H9 (cell line): ENCODE measurements around the gene HNRNPH1. TPM values are rescaled to one million over a fixed set of nuclear protein-coding genes. Genes with fewer than 3 reads are reported as not detected.
A peak's percentile ranks its signal among the peaks of the same experiment; 100 is the strongest.

Source experiments
- DNase-seq: peaks from one replicate; pipeline ENCODE4 v3.0.0-alpha.2; 2017
- H2AFZ ChIP-seq: one replicate; pipeline ENCODE4 v1.6.1; 2013; ENCODE audit warnings: mild to moderate bottlenecking, low read length, control low read depth, moderate library complexity
- H2AK5ac ChIP-seq: 2 replicates; pipeline ENCODE4 v1.6.1; 2013; ENCODE audit warnings: low read length, control low read depth, mixed read lengths; ENCODE audit not compliant: insufficient read length
- H2BK120ac ChIP-seq: one replicate; pipeline ENCODE4 v1.6.1; 2013; ENCODE audit warnings: low read depth, mild to moderate bottlenecking, low read length, control low read depth, inconsistent platforms; ENCODE audit not compliant: poor library complexity, severe bottlenecking
- H2BK12ac ChIP-seq: 2 replicates; pipeline ENCODE4 v1.6.1; 2013; ENCODE audit warnings: low read length, control low read depth, mixed read lengths, low read depth; ENCODE audit not compliant: insufficient read length
- H2BK15ac ChIP-seq: 2 replicates; pipeline ENCODE4 v1.6.1; 2013; ENCODE audit warnings: low read depth, low read length, control low read depth
- H2BK20ac ChIP-seq: one replicate; pipeline ENCODE4 v1.6.1; 2013; ENCODE audit warnings: low read depth, mild to moderate bottlenecking, low read length, control low read depth, inconsistent platforms; ENCODE audit not compliant: poor library complexity, severe bottlenecking
- H2BK5ac ChIP-seq: 2 replicates; pipeline ENCODE4 v1.6.1; 2013; ENCODE audit warnings: low read length, control low read depth, mixed read lengths; ENCODE audit not compliant: insufficient read length
- H3K14ac ChIP-seq: 2 replicates; pipeline ENCODE4 v1.6.1; 2013; ENCODE audit warnings: low read length, control low read depth; ENCODE audit not compliant: insufficient read depth
- H3K18ac ChIP-seq: 2 replicates; pipeline ENCODE4 v1.6.1; 2013; ENCODE audit warnings: low read depth, mild to moderate bottlenecking, mixed read lengths, low read length, control low read depth; ENCODE audit not compliant: insufficient read length
- H3K23ac ChIP-seq: 2 replicates; pipeline ENCODE4 v1.6.1; 2013; ENCODE audit warnings: low read length, control low read depth, mixed read lengths, low read depth; ENCODE audit not compliant: insufficient read length
- H3K23me2 ChIP-seq: 2 replicates; pipeline ENCODE4 v1.6.1; 2013; ENCODE audit warnings: low read depth, mild to moderate bottlenecking, mixed read lengths, low read length, control low read depth; ENCODE audit not compliant: insufficient read length, poor library complexity, severe bottlenecking
- H3K27ac ChIP-seq: 2 replicates; pipeline ENCODE4 v1.5.1; 2013; ENCODE audit warnings: low read length, control low read depth, mixed read lengths, low read depth; ENCODE audit not compliant: insufficient read length
- H3K27me3 ChIP-seq: 2 replicates; pipeline ENCODE4 v1.6.1; 2013; ENCODE audit warnings: low read length, control low read depth, inconsistent platforms; ENCODE audit not compliant: insufficient read depth
- H3K4ac ChIP-seq: 2 replicates; pipeline ENCODE4 v1.6.1; 2013; ENCODE audit warnings: low read depth, mild to moderate bottlenecking, control low read depth, inconsistent platforms, low read length, moderate library complexity
- H3K4me1 ChIP-seq: 2 replicates; pipeline ENCODE4 v1.6.1; 2013; ENCODE audit warnings: low read length, control low read depth, inconsistent platforms; ENCODE audit not compliant: insufficient read depth
- H3K4me2 ChIP-seq: 2 replicates; pipeline ENCODE4 v1.6.1; 2013; ENCODE audit warnings: low read length, control low read depth, mixed read lengths; ENCODE audit not compliant: insufficient read length, insufficient read depth
- H3K56ac ChIP-seq: 2 replicates; pipeline ENCODE4 v1.6.1; 2013; ENCODE audit warnings: low read depth, mild to moderate bottlenecking, mixed read lengths, low read length, control low read depth; ENCODE audit not compliant: insufficient read length
- H3K79me1 ChIP-seq: 2 replicates; pipeline ENCODE4 v1.6.1; 2013; ENCODE audit warnings: low read depth, mild to moderate bottlenecking, moderate library complexity, low read length, control low read depth, inconsistent platforms; ENCODE audit not compliant: insufficient read depth, poor library complexity, severe bottlenecking
- H3K79me2 ChIP-seq: 2 replicates; pipeline ENCODE4 v1.6.1; 2013; ENCODE audit warnings: low read length, control low read depth, inconsistent platforms; ENCODE audit not compliant: insufficient read depth
- H3K9ac ChIP-seq: 2 replicates; pipeline ENCODE4 v1.6.1; 2013; ENCODE audit warnings: low read length, control low read depth, mixed read lengths; ENCODE audit not compliant: insufficient read length; ENCODE audit errors: extremely low read depth
- H3K9me3 ChIP-seq: one replicate; pipeline ENCODE4 v1.6.1; 2013; ENCODE audit warnings: low read depth, low read length, inconsistent platforms; ENCODE audit not compliant: control insufficient read depth
- H3T11ph ChIP-seq: one replicate; pipeline ENCODE4 v1.6.1; 2013; ENCODE audit warnings: mild to moderate bottlenecking, low read length, control low read depth, inconsistent platforms
- H4K20me1 ChIP-seq: one replicate; pipeline ENCODE4 v1.6.1; 2013; ENCODE audit not compliant: control insufficient read depth, insufficient read length, insufficient read depth
- H4K5ac ChIP-seq: 2 replicates; pipeline ENCODE4 v1.6.1; 2013; ENCODE audit warnings: low read depth, mild to moderate bottlenecking, mixed read lengths, low read length, control low read depth; ENCODE audit not compliant: insufficient read length
- H4K8ac ChIP-seq: replicated peaks from 2 replicates; pipeline ENCODE4 v1.6.1; 2013; ENCODE audit warnings: low read length, control low read depth, mixed read lengths, low read depth; ENCODE audit not compliant: insufficient read length
- H4K91ac ChIP-seq: 2 replicates; pipeline ENCODE4 v1.6.1; 2013; ENCODE audit warnings: low read depth, mild to moderate bottlenecking, moderate library complexity, mixed read lengths, low read length, control low read depth; ENCODE audit not compliant: insufficient read length
- H3K27ac Mint-ChIP-seq, 3 experiments: 2 replicates in 2 of 3; 3 replicates in 1 of 3; pipeline ENCODE4 v1.8.0; 2020 to 2021; ENCODE audit warnings: mixed read lengths in 3 of 3, mild to moderate bottlenecking in 1 of 3, moderate library complexity in 1 of 3
- H3K27me3 Mint-ChIP-seq: 2 replicates; pipeline ENCODE4 v1.8.0; 2021; ENCODE audit warnings: low read depth, mild to moderate bottlenecking, moderate library complexity, mixed read lengths
- H3K36me3 Mint-ChIP-seq, 3 experiments: 2 replicates in 2 of 3; 3 replicates in 1 of 3; pipeline ENCODE4 v1.8.0; 2020 to 2021; ENCODE audit warnings: low read depth in 3 of 3, mixed read lengths in 3 of 3; ENCODE audit not compliant: insufficient read depth in 1 of 3
- H3K4me1 Mint-ChIP-seq, 2 experiments: 2 replicates each; pipeline ENCODE4 v1.8.0; 2020; ENCODE audit warnings: mixed read lengths in 2 of 2
- H3K4me3 Mint-ChIP-seq, 2 experiments: 2 replicates in 1 of 2; 3 replicates in 1 of 2; pipeline ENCODE4 v1.8.0; 2020 to 2021; ENCODE audit warnings: mild to moderate bottlenecking in 2 of 2, mixed read lengths in 2 of 2, moderate library complexity in 1 of 2
- H3K9me3 Mint-ChIP-seq, 2 experiments: 2 replicates in 1 of 2; 3 replicates in 1 of 2; pipeline ENCODE4 v1.8.0; 2020; ENCODE audit warnings: mild to moderate bottlenecking in 2 of 2, mixed read lengths in 2 of 2, moderate library complexity in 1 of 2
- CTCF ChIP-seq: fragments of 200-600 bp; sonication (generic); conservative IDR thresholded peaks from 3 replicates; pipeline ENCODE4 v1.8.0; 2021; ENCODE audit warnings: antibody characterized with exemption, mild to moderate bottlenecking
- WGBS: extraction: QIAGEN DNeasy Blood & Tissue Kit; methylation state at CpG from one replicate; pipeline ENCODE4 v1.1.7; 2013; ENCODE audit warnings: missing lambda C conversion rate, low lambda C conversion rate, mixed read lengths; ENCODE audit not compliant: insufficient read length; ENCODE audit errors: extremely low coverage; 5-methylcytosine and 5-hydroxymethylcytosine counted together
- long read RNA-seq: library from polyadenylated mRNA; unstranded; transcript quantifications from one replicate; pipeline ENCODE4 v2.0.0, GENCODE V29; 2020
- total RNA-seq: library from RNA; stranded (reverse); gene quantifications from 2 replicates; pipeline ENCODE4 v1.2.1, GENCODE V29; 2021

The HNRNPH1 gene
- total RNA-seq = 1,042 and 1,066 TPM in 2 replicates
- long read RNA-seq, transcript HNRNPH1-204 (14 exons, 2,248 nt) = major isoform, 227 of 896 reads
- long read RNA-seq, transcript HNRNPH1-203 (14 exons, 2,279 nt) = minor isoform, 181 of 896 reads
- long read RNA-seq, transcript HNRNPH1-202 (13 exons, 3,667 nt) = minor isoform, 14 of 896 reads
- long read RNA-seq, partial matches to known transcripts = 78 of 896 reads
- long read RNA-seq, other reads (novel, unspliced or antisense) = 394 of 896 reads

- Mint-ChIP-seq H3K27ac (peak within 1 kb of the TSS; percentile 99 to 100 (median 99)), H3K4me3 (peak within 1 kb of the TSS; percentile 93 to 98), H3K27me3 (peaks cover 3% of the 10 kb centered on the region; the same call in 1 of the 2 replicates), H3K4me1 (peaks cover 37 to 41% of the 10 kb centered on the region in 2 experiments), H3K9me3 (peaks cover 2 to 3% of the 10 kb centered on the region in 2 experiments; a peak in 3 of 5 replicates), H3K36me3 (peaks cover 41 to 52% (median 50%) of the 10 kb centered on the region in 3 experiments)
- H2BK15ac ChIP-seq = no peak within 1 kb of the TSS
- peak within 1 kb of the TSS; percentile 99 for H3K56ac ChIP-seq
- H3K4me1 ChIP-seq = peaks cover 7% of the 10 kb centered on the region
- peak within 1 kb of the TSS; percentile 43 for H2BK12ac ChIP-seq
- H4K5ac ChIP-seq = peak within 1 kb of the TSS; percentile 94
- TF ChIP-seq CTCF = no peak; the same call in 2 of the 3 replicates
- no peaks in the 10 kb centered on the region for H4K20me1 ChIP-seq
- H3K18ac ChIP-seq = peak within 1 kb of the TSS; percentile 99
- H3T11ph ChIP-seq = peak within 1 kb of the TSS; percentile 1
- H3K79me1 ChIP-seq = no peaks in the 10 kb centered on the region
- H2BK20ac ChIP-seq = no peak within 1 kb of the TSS
- H3K9me3 ChIP-seq = no peaks in the 10 kb centered on the region
- H2BK5ac ChIP-seq = peak within 1 kb of the TSS; percentile 93
- WGBS = no CpG with 5 or more reads among the region's 92 CpGs
- H2BK120ac ChIP-seq = peak within 1 kb of the TSS; percentile 97
- peaks cover 27% of the 10 kb centered on the region for H3K79me2 ChIP-seq
- H3K14ac ChIP-seq = peak within 1 kb of the TSS; percentile 98
- H3K27me3 ChIP-seq = no peaks in the 10 kb centered on the region
- H2AK5ac ChIP-seq = peak within 1 kb of the TSS; percentile 87
- peak within 1 kb of the TSS; percentile 91 for H3K4me2 ChIP-seq
- peak within 1 kb of the TSS; percentile 88 for H3K27ac ChIP-seq
- H2AFZ ChIP-seq = no peak within 1 kb of the TSS
- H4K91ac ChIP-seq = peak within 1 kb of the TSS; percentile 99
- DNase-seq = peak; percentile 95
- H3K23ac ChIP-seq = no peak within 1 kb of the TSS
- peak within 1 kb of the TSS; percentile 100 for H3K9ac ChIP-seq
- H4K8ac ChIP-seq = peak within 1 kb of the TSS; percentile 94
- H3K23me2 ChIP-seq = peaks cover 9% of the 10 kb centered on the region
- peak within 1 kb of the TSS; percentile 97 for H3K4ac ChIP-seq
These were observed at the start of gene HNRNPH1 for GRCh38 chr5:179623003-179623905. Gene HNRNPH1, minus strand, starts transcription at chr5:179623671. Its CDS starts 538 bp downstream, at chr5:179623133.
